GM19239 (cell line): Measurements from ENCODE around the gene CBL.
"Not testable (repeated sequence)": the region's sequence is repeated elsewhere in the genome, so short reads cannot be mapped to it uniquely, and the experiment has no call there.

ENCODE experiments used
- DNase-seq: peaks from one replicate; pipeline ENCODE4 v3.0.0; 2011; ENCODE audit warnings: low spot score; ENCODE audit not compliant: insufficient read length
- FAIRE-seq: peaks from 2 replicates; lab custom pipeline; 2011; peaks lifted over from hg19 to GRCh38; lab: Jason Lieb, UNC

The CBL gene

GRCh38 chr11:119206511-119207414, 624 bp downstream of the CBL start:
- peak; percentile 84 for FAIRE-seq
- DNase-seq, result peak; percentile 47

DNA sequence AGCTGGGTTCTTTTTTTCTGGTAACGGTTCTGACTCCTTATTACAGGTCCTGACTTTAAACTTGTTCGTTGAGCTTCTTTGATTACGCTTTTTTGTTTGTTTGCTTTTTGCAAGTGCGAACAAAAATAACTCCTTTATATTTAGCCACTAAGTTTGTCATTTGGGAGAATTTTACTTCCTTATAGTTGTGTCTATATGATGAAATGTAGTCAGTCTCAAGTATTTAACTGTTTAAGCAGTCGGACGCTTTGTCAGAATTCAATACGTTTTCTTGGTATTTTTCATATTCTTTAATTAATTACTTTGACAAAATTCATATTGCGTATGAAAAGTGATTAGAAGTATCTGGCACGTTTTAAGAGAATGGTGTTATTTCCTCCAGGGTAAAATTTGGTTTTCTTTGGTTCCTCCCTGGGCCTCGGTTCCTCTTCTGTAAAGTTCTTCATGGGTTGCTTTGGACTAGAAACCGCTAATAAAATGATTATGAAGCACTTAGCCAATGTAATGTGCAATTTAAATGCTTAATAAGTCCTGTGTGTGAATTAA, 1.3 kb downstream of the CBL start:
- DNase-seq, result no peak
- FAIRE-seq, result no peak

- DNase-seq (no peak), FAIRE-seq (no peak)
Measured at GRCh38 chr11:119209186-119209585, 3.0 kb downstream of the CBL start.

DNA sequence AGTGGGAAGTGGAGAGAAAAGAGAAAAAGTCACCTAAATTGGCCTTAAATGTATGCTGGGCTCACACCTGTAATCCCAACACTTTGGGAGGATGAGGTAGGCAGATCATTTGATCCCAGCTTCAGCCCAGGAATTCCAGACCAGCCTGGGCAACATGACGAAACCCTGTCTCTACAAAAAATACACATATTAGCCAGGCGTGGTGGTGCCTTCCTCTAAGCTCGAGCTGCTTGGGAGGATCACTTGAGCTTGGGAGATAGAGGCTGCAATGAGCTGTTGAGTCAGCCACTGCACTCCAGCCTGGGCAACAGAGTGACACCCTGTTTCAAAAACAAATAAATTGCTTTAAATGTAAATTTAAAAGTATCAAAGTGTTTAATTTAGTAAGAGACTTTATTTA, 3.9 kb downstream of the CBL start:
- FAIRE-seq, result no peak

GRCh38 chr11:119218141-119218878, 12.2 kb downstream of the CBL start:
- DNase-seq (no peak), FAIRE-seq (no peak)

More for the DNA sequence above, 3.9 kb downstream of the CBL start:
- no peak for DNase-seq

DNA sequence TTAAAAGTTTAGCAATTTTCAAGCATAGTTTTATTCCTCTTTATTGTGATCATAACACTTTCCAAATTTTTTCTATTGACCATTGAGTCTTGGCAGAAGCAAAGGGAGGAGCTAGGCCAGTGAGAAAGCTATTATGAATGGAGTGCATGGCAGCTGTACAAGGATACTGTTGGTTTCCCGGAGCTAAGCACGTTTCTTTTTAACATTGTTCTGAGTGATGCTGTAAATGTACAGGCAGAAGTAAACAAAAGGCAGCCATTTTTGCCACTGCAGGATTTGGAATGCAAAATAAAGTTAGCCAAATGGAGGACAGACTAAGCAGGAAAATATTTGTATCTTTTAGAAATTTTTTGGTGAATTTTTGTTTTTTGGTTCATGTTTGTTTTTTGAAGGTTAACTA, 16.2 kb downstream of the CBL start:
- DNase-seq, result no peak
- FAIRE-seq, result no peak

DNA sequence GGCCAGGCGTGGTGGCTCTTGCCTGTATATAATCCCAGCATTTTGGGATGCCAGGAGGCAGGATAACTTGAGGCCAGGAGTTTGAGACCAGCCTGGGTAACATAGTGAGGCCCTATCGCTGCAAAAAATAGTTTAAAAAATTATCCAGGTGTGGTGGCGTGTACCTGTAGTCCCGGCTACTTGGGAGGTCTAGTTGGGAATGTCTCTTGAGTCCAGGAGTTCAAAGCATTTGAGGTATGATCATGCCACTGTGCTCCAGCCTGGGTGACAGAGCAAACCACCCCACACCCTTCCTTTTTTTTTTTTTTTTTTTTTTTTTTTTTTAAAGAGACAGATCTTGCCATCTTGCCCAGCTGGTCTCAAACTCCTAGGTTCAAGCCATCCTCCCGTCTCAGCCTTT, 16.8 kb downstream of the CBL start:
- no peak for DNase-seq
- no peak for FAIRE-seq

- no peak for FAIRE-seq
Measured at GRCh38 chr11:119223856-119224255, 17.7 kb downstream of the CBL start.

GRCh38 chr11:119228535-119229287, 22.6 kb downstream of the CBL start:
- not testable (repeated sequence) for FAIRE-seq, DNase-seq

More at GRCh38 chr11:119223856-119224255, 17.7 kb downstream of the CBL start:
- no peak for DNase-seq

- no peak for FAIRE-seq
Measured at GRCh38 chr11:119229288-119229672, 23.1 kb downstream of the CBL start.

GRCh38 chr11:119229741-119230140, 23.6 kb downstream of the CBL start:
- DNase-seq (no peak), FAIRE-seq (no peak)

More at GRCh38 chr11:119229288-119229672, 23.1 kb downstream of the CBL start:
- DNase-seq, result no peak

DNA sequence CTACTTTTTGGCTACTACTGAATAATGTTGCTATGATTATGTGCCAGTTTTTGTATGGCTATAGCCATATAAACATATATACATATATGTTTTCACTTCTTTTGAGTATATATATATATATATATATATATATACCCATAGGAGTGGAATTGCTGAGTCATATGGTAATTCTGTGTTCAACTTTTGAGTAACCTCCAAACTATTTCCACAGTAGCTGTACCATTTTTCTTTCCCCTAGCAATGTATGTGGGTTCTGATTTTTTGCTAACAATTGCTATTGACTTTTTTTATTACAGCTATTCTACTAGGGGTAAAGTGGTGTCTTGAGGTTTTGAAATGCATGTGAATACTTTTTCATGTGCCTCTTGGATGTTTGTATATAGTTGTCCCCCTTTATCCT, 30.4 kb downstream of the CBL start:
- FAIRE-seq (no peak), DNase-seq (no peak)

DNA sequence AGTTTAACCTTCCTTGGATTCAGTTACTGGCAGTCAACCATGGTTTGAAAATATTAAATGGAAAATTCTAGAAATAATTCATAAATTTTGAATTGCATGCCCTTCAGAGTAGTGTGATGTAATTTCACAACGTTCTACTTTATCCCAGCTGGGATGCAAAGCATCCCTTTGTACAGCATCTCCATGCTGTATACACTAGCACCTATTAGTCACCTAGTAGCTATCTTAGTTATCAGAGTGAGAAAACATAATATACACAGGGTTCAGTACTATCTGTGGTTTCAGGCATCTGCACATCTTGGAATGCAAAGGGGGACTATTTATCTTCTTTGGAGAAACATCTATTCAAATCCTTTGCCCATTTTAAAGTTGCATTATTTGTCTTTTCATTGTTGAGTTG, 30.8 kb downstream of the CBL start:
- FAIRE-seq (no peak), DNase-seq (no peak)

GRCh38 chr11:119237515-119237914, 31.4 kb downstream of the CBL start:
- DNase-seq (no peak), FAIRE-seq (peak; percentile 95)

DNA sequence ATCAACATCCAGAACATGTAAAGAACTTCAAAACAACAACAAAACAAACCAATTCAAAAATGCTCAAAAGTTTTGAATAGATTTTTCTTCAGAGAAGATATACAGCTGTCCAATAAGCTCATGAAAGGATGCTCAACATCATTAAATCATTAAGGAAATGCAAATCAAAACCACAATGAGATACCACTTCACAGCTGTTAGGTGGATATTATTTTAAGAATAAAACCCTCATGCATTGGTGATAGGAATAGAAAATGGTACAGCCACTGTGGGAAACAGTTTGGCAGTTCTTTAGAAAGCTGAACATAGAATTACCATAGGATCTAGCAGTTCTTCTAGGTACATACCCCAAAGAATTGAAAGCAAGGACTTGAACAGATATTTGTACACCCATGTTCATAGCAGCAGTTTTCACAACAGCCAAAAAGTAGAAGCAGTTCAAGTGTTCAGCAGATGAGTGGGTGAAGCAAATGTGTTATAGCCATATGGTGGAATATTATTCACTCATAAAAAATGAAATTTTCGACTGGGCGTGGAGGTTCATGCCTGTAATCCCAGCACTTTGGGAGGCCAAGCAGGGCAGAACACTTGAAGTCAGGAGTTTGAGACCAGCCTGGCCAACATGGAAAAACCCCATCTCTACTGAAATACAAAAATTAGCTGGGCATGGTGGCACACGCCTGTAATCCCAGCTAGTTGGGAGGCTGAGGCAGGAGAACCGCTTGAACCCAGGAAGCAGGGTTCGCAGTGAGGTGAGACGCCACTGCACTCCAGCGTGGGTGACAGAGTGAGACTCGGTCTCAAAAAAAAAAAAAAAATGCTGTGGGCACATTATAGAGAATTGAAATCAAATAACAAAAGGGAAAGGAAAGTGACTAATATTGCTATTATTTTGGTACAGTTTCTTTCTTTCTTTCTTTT, 42.9 kb downstream of the CBL start:
- FAIRE-seq (peak; percentile 76), DNase-seq (no peak)

- no peak for DNase-seq
- FAIRE-seq, result no peak
Measured at GRCh38 chr11:119249671-119250010, 43.5 kb downstream of the CBL start.

GRCh38 chr11:119251114-119251513, 45.0 kb downstream of the CBL start:
- DNase-seq (no peak), FAIRE-seq (peak; percentile 52)

- FAIRE-seq (no peak), DNase-seq (no peak)
Measured at GRCh38 chr11:119254239-119254638, 48.1 kb downstream of the CBL start.

GRCh38 chr11:119258180-119258579, 52.0 kb downstream of the CBL start:
- DNase-seq (no peak), FAIRE-seq (peak; percentile 31)
